ENCODE measurements around the gene PDE2A.

GRCh38 chr11:72626414-72626936 lies 47.7 kb downstream of the PDE2A start:
- TF ChIP-seq CTCF (IDR thresholded peaks at IDR 0.05) (no peak), POLR2A (IDR thresholded peaks at IDR 0.05) (no peak)
